ENCODE measurements around the gene TIMELESS. TPM values are rescaled to one million over a fixed set of nuclear protein-coding genes. Genes with fewer than 3 reads are reported as not detected.
"Not testable (repeated sequence)": the region's sequence is repeated elsewhere in the genome, so short reads cannot be mapped to it uniquely, and the experiment has no call there.

TIMELESS gene
- total and polyA plus RNA-seq, 4 donors = 5.1 to 17.6 (median 10.3) TPM

GRCh38 chr12:56449622-56449984, 377 bp upstream of the TIMELESS start (continued):
- TF ChIP-seq, protein P1, sequence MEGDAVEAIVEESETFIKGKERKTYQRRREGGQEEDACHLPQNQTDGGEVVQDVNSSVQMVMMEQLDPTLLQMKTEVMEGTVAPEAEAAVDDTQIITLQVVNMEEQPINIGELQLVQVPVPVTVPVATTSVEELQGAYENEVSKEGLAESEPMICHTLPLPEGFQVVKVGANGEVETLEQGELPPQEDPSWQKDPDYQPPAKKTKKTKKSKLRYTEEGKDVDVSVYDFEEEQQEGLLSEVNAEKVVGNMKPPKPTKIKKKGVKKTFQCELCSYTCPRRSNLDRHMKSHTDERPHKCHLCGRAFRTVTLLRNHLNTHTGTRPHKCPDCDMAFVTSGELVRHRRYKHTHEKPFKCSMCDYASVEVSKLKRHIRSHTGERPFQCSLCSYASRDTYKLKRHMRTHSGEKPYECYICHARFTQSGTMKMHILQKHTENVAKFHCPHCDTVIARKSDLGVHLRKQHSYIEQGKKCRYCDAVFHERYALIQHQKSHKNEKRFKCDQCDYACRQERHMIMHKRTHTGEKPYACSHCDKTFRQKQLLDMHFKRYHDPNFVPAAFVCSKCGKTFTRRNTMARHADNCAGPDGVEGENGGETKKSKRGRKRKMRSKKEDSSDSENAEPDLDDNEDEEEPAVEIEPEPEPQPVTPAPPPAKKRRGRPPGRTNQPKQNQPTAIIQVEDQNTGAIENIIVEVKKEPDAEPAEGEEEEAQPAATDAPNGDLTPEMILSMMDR (IDR thresholded peaks at IDR 0.05; ENCODE audit: low read depth, low read length, missing input control) = no peak
- TF ChIP-seq RXRA (IDR thresholded peaks at IDR 0.05) = no peak
- TF ChIP-seq HNF4A (conservative IDR thresholded peaks at IDR 0.05) = no peak

GRCh38 chr12:56443208-56443607, 6.0 kb downstream of the TIMELESS start:
- H3K4me1 ChIP-seq (ENCODE audit: control insufficient read depth in 4 of 4, insufficient read depth in 4 of 4, low read length in 3 of 4); DNase-seq (ENCODE audit: low spot score); H3K36me3 ChIP-seq (ENCODE audit: control insufficient read depth in 4 of 4, insufficient read depth in 3 of 4, low read depth in 1 of 4, low read length in 3 of 4); H3K9ac ChIP-seq (ENCODE audit: low read depth in 1 of 2, low read length in 2 of 2); H3K27me3 ChIP-seq (ENCODE audit: control insufficient read depth in 4 of 4, insufficient read depth in 4 of 4, low read length in 3 of 4); H3K9me3 ChIP-seq (ENCODE audit: control insufficient read depth in 4 of 4, low read length in 3 of 4); H3K4me3 ChIP-seq (ENCODE audit: low read depth in 1 of 3, low read length in 3 of 3); H3K27ac ChIP-seq (ENCODE audit: low read depth in 1 of 2, low read length in 2 of 2): not testable (repeated sequence)
- WGBS = 88% methylated on average over 2 of the region's 2 CpGs

GRCh38 chr12:56437430-56438176, 11.6 kb downstream of the TIMELESS start:
- no peak for DNase-seq (ENCODE audit: low spot score)
- Histone ChIP-seq H3K4me1 (ENCODE audit: control insufficient read depth in 4 of 4, insufficient read depth in 4 of 4, low read length in 3 of 4) (no peaks in the 10 kb centered on the region), H3K9ac (ENCODE audit: low read depth in 1 of 2, low read length in 2 of 2) (no peak overlapping the region), H3K4me3 (ENCODE audit: low read depth in 1 of 3, low read length in 3 of 3) (no peak overlapping the region), H3K9me3 (ENCODE audit: control insufficient read depth in 4 of 4, low read length in 3 of 4) (no peaks in the 10 kb centered on the region), H3K27ac (ENCODE audit: low read depth in 1 of 2, low read length in 2 of 2) (no peak overlapping the region), H3K27me3 (ENCODE audit: control insufficient read depth in 4 of 4, insufficient read depth in 4 of 4, low read length in 3 of 4) (no peaks in the 10 kb centered on the region), H3K36me3 (ENCODE audit: control insufficient read depth in 4 of 4, insufficient read depth in 3 of 4, low read depth in 1 of 4, low read length in 3 of 4) (peaks cover 0 to 8% (median 0%) of the 10 kb centered on the region in 4 donors)
- TF ChIP-seq JUND (IDR thresholded peaks at IDR 0.05) (no peak), NR2F2 (IDR thresholded peaks at IDR 0.05) (no peak), HNF4A (conservative IDR thresholded peaks at IDR 0.05) (no peak), EGR1 (IDR thresholded peaks at IDR 0.05; ENCODE audit: low read depth in 2 of 2) (no peak), YY1 (IDR thresholded peaks at IDR 0.05) (no peak), REST (IDR thresholded peaks at IDR 0.05) (no peak), FOXA1 (IDR thresholded peaks at IDR 0.05) (no peak), HNF4G (IDR thresholded peaks at IDR 0.05) (no peak), GABPA (IDR thresholded peaks at IDR 0.05 in 1 of 2, conservative IDR thresholded peaks at IDR 0.05 in 1 of 2) (no peak), TAF1 (conservative IDR thresholded peaks at IDR 0.05) (no peak), RAD21 (IDR thresholded peaks at IDR 0.05) (no peak), RXRA (IDR thresholded peaks at IDR 0.05) (no peak), FOXA2 (IDR thresholded peaks at IDR 0.05) (no peak), ATF3 (IDR thresholded peaks at IDR 0.05) (no peak)
- TF ChIP-seq, protein P1 (IDR thresholded peaks at IDR 0.05; ENCODE audit: low read depth, low read length, missing input control) = no peak
- TF ChIP-seq, protein P2, sequence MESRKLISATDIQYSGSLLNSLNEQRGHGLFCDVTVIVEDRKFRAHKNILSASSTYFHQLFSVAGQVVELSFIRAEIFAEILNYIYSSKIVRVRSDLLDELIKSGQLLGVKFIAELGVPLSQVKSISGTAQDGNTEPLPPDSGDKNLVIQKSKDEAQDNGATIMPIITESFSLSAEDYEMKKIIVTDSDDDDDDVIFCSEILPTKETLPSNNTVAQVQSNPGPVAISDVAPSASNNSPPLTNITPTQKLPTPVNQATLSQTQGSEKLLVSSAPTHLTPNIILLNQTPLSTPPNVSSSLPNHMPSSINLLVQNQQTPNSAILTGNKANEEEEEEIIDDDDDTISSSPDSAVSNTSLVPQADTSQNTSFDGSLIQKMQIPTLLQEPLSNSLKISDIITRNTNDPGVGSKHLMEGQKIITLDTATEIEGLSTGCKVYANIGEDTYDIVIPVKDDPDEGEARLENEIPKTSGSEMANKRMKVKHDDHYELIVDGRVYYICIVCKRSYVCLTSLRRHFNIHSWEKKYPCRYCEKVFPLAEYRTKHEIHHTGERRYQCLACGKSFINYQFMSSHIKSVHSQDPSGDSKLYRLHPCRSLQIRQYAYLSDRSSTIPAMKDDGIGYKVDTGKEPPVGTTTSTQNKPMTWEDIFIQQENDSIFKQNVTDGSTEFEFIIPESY (IDR thresholded peaks at IDR 0.05) = no peak
- TF ChIP-seq, protein P3, sequence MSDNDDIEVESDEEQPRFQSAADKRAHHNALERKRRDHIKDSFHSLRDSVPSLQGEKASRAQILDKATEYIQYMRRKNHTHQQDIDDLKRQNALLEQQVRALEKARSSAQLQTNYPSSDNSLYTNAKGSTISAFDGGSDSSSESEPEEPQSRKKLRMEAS (IDR thresholded peaks at IDR 0.05) = no peak
- 94% methylated on average over 11 of the region's 11 CpGs for WGBS

All from liver (tissue), 9 donors.